SU-DHL-6 (cell line): Measurements from ENCODE around the gene PTPRC.

Source experiments
- H2AFZ ChIP-seq: fragments of 200-600 bp; sonication (generic); 2 replicates; pipeline ENCODE4 v1.6.1; 2014; ENCODE audit warnings: low read depth, mild to moderate bottlenecking, moderate library complexity, mixed read lengths, antibody characterized with exemption, low read length; ENCODE audit not compliant: severe bottlenecking
- H3F3A ChIP-seq: fragments of 200-600 bp; shearing (Covaris generic); 2 replicates; pipeline ENCODE4 v1.6.0; 2016; ENCODE audit warnings: antibody characterized with exemption, mild to moderate bottlenecking; ENCODE audit not compliant: insufficient read depth
- H3K27ac ChIP-seq: fragments of 200-600 bp; sonication (generic); 2 replicates; pipeline ENCODE4 v1.5.1; 2016; ENCODE audit warnings: low read depth, mild to moderate bottlenecking, low read length, moderate library complexity, mixed read lengths
- H3K27me3 ChIP-seq: fragments of 200-600 bp; sonication (generic), shearing (Covaris generic); 2 replicates; pipeline ENCODE4 v1.6.0; 2014; ENCODE audit warnings: mild to moderate bottlenecking, low read length
- H3K36me3 ChIP-seq: fragments of 200-600 bp; sonication (generic); 2 replicates; pipeline ENCODE4 v1.6.1; 2014; ENCODE audit warnings: mild to moderate bottlenecking, low read length, mixed read lengths
- H3K4me2 ChIP-seq: fragments of 300-600, 200-600 bp; shearing (Covaris generic), sonication (generic); 2 replicates; pipeline ENCODE4 v1.6.0; 2014; ENCODE audit warnings: low read length, low read depth, mild to moderate bottlenecking; ENCODE audit not compliant: poor library complexity, severe bottlenecking
- H3K4me3 ChIP-seq: fragments of 200-600 bp; sonication (generic); 2 replicates; pipeline ENCODE4 v1.5.1; 2014; ENCODE audit warnings: antibody characterized with exemption, low read length, mild to moderate bottlenecking, mixed read lengths; ENCODE audit not compliant: insufficient read depth, poor library complexity, severe bottlenecking
- H3K79me2 ChIP-seq: fragments of 200-600 bp; sonication (generic); 2 replicates; pipeline ENCODE4 v1.6.1; 2014; ENCODE audit warnings: mild to moderate bottlenecking, low read length, moderate library complexity; ENCODE audit not compliant: insufficient read depth
- H3K9ac ChIP-seq: fragments of 200-600 bp; sonication (generic); 2 replicates; pipeline ENCODE4 v1.7.0; 2014; ENCODE audit warnings: mild to moderate bottlenecking, low read length
- H3K9me2 ChIP-seq: fragments of 200-600 bp; sonication (generic); replicated peaks from 2 replicates; pipeline ENCODE4 v1.6.1; 2014; ENCODE audit warnings: low read length; ENCODE audit not compliant: insufficient read depth
- H3K9me3 ChIP-seq: fragments of 200-600 bp; sonication (generic); 2 replicates; pipeline ENCODE4 v1.6.1; 2014; ENCODE audit warnings: low read length, mixed read lengths; ENCODE audit not compliant: insufficient read depth
- H4K20me1 ChIP-seq: fragments of 200-600 bp; sonication (generic); 2 replicates; pipeline ENCODE4 v1.6.1; 2014; ENCODE audit warnings: low read depth, mild to moderate bottlenecking, antibody characterized with exemption, low read length, moderate library complexity, mixed read lengths
- EZH2phosphoT487 ChIP-seq: fragments of 200-600 bp; sonication (generic), shearing (Covaris generic); conservative IDR thresholded peaks from 2 replicates; pipeline ENCODE4 v1.6.1; 2018; ENCODE audit warnings: mild to moderate bottlenecking, antibody characterized with exemption, low read length, moderate library complexity, mixed read lengths
- TF ChIP-seq, protein P1 (sequence below): fragments of 200-600 bp; sonication (generic); IDR thresholded peaks from one replicate; pipeline ENCODE4 v1.5.1; 2017; ENCODE audit warnings: antibody characterized with exemption, mild to moderate bottlenecking, low read length, moderate library complexity; ENCODE audit not compliant: insufficient read depth, poor library complexity, severe bottlenecking

Gene PTPRC

DNA sequence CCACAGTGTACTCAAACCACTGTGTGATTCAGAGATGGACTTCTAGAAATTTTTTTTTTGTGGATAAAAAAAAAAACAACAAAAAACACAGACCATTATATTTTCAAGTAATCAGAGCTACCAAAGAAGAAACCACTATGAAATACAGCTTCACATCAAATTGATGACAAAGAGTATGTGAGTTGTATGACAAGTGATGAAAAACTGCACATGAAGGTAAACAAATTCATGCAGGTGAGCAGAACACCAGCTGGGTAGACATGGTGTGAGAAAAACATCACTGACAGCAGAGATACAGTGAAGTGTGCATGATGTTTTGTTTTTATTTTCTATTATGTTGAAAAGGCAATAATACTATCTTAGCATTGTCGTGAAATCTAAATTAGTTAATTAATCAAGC, 8.0 kb upstream of the PTPRC start:
- Histone ChIP-seq H3K4me2 (peak overlapping the region; percentile 95), H4K20me1 (no peaks in the 10 kb centered on the region), H3K36me3 (no peaks in the 10 kb centered on the region), H3K79me2 (peaks cover 90% of the 10 kb centered on the region), H3K27ac (peak overlapping the region; percentile 100), H3F3A (peaks cover 73% of the 10 kb centered on the region), H3K9me3 (no peaks in the 10 kb centered on the region), H3K4me3 (peak overlapping the region; percentile 21), H2AFZ (no peak overlapping the region), H3K9ac (peak overlapping the region; percentile 73), H3K9me2 (no peaks in the 10 kb centered on the region), H3K27me3 (no peaks in the 10 kb centered on the region)
- TF ChIP-seq, protein P1, sequence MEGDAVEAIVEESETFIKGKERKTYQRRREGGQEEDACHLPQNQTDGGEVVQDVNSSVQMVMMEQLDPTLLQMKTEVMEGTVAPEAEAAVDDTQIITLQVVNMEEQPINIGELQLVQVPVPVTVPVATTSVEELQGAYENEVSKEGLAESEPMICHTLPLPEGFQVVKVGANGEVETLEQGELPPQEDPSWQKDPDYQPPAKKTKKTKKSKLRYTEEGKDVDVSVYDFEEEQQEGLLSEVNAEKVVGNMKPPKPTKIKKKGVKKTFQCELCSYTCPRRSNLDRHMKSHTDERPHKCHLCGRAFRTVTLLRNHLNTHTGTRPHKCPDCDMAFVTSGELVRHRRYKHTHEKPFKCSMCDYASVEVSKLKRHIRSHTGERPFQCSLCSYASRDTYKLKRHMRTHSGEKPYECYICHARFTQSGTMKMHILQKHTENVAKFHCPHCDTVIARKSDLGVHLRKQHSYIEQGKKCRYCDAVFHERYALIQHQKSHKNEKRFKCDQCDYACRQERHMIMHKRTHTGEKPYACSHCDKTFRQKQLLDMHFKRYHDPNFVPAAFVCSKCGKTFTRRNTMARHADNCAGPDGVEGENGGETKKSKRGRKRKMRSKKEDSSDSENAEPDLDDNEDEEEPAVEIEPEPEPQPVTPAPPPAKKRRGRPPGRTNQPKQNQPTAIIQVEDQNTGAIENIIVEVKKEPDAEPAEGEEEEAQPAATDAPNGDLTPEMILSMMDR: no peak
- no peak for TF ChIP-seq EZH2phosphoT487

DNA sequence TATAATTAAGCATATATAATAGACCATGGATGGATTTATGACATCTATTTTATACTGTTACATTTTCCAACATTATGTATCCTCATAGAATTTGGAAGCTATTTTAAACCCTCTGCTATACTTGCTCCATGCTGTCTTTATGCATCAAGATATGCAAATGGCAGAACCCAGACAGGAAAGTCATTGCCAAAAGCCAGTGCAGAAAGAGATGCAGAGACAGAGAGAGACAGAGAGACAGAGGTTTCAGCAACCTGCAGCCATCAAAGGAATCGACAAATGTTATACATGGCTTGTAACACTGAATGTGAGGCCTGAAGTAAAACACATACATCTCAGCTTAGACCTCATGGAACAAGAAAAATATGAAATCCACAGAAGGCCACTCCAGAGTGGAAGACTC, 7.5 kb upstream of the PTPRC start:
- Histone ChIP-seq H2AFZ (no peak overlapping the region), H3K79me2 (peaks cover 89% of the 10 kb centered on the region), H3F3A (peaks cover 73% of the 10 kb centered on the region), H3K36me3 (no peaks in the 10 kb centered on the region), H3K4me3 (peak overlapping the region; percentile 21), H3K9me3 (no peaks in the 10 kb centered on the region), H3K9ac (peak overlapping the region; percentile 44), H3K4me2 (peak overlapping the region; percentile 95), H3K9me2 (no peaks in the 10 kb centered on the region), H4K20me1 (no peaks in the 10 kb centered on the region), H3K27ac (peak overlapping the region; percentile 100), H3K27me3 (no peaks in the 10 kb centered on the region)
- TF ChIP-seq EZH2phosphoT487: no peak
- TF ChIP-seq, protein P1: no peak

DNA sequence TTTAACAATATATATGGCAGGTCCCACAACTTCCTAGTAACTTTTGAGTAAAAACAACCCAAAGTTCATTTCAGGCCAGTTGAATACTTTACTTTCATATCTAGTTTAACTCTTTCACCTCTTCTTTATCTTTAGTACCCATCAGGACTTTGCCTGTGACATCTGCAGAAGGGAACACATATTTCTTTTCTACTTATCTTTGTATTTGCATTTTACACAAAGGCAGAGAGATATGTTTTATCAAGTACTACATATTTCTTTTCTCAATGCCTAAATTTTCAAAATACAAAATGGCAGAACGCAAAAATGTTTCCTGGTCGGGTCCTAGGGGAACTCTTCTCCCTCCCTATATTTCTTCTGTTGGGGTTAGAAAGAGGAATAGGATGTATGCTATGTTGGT, 6.8 kb upstream of the PTPRC start:
- Histone ChIP-seq H3K9me3 (no peaks in the 10 kb centered on the region), H3K36me3 (no peaks in the 10 kb centered on the region), H3K4me3 (peak overlapping the region; percentile 21), H3K4me2 (peak overlapping the region; percentile 95), H4K20me1 (no peaks in the 10 kb centered on the region), H3K9ac (peak overlapping the region; percentile 44), H3K9me2 (no peaks in the 10 kb centered on the region), H3K27me3 (no peaks in the 10 kb centered on the region), H3F3A (peaks cover 73% of the 10 kb centered on the region), H3K27ac (peak overlapping the region; percentile 100), H2AFZ (peak overlapping the region; percentile 9), H3K79me2 (peaks cover 89% of the 10 kb centered on the region)
- TF ChIP-seq, protein P1: no peak
- no peak for TF ChIP-seq EZH2phosphoT487
